A549 treated with ZK216348 at 1 μM for 4 hours (cell line): Measurements from ENCODE around the gene CEBPE. TPM values are rescaled to one million over a fixed set of nuclear protein-coding genes. Genes with fewer than 3 reads are reported as not detected.

Experiments used
- total RNA-seq: library from RNA; stranded (reverse); fragments of 200-300 nt; extraction: Qiagen RNA extraction; gene quantifications from 5 replicates; pipeline ENCODE4 v1.2.3, GENCODE V29; 2022; ENCODE audit warnings: low read depth

Gene CEBPE
- 0.12 TPM in 1 of 5 replicates, not detected in the others for total RNA-seq

GRCh38 chr14:23118506-23119362 is at the start of gene CEBPE:
Gene CEBPE (minus strand): TSS chr14:23119255. CDS start chr14:23119091, 164 bp downstream.

GRCh38 chr14:23104591-23105347 is 14.3 kb downstream of the CEBPE start, which contains the start of gene CIROP:
Gene CIROP (minus strand): TSS chr14:23104989. CDS start chr14:23104920, 69 bp downstream.

GRCh38 chr14:23095196-23096108 is 23.6 kb downstream of the CEBPE start, which contains the start of gene C14orf119:
Gene C14orf119 (plus strand): TSS chr14:23095505. CDS start chr14:23097659, 2,154 bp downstream.

GRCh38 chr14:23094666-23095195 is 24.3 kb downstream of the CEBPE start, which contains the start of gene ACIN1:
Gene ACIN1 (minus strand): TSS chr14:23095136. CDS start chr14:23095112, 24 bp downstream.

Other genes with a start within 250 kb of the CEBPE start
- 47.8 to 93.1 TPM (median 76.8 TPM) in 5 replicates for gene LRP10, start 247.5 kb downstream of the CEBPE start, total RNA-seq
- gene REM2, start 236.0 kb downstream of the CEBPE start, total RNA-seq = 0.26 to 0.67 TPM (median 0.33 TPM) in 5 replicates
- gene RBM23, start 200.1 kb downstream of the CEBPE start, total RNA-seq = 48.9 to 66.4 TPM (median 62.5 TPM) in 5 replicates
- gene PRMT5, start 189.9 kb downstream of the CEBPE start, total RNA-seq = 98.4 to 196 TPM (median 116 TPM) in 5 replicates
- 32.7 to 38.7 TPM (median 37.1 TPM) in 5 replicates for gene HAUS4, start 162.2 kb downstream of the CEBPE start, total RNA-seq
- gene AJUBA, start 136.7 kb downstream of the CEBPE start, total RNA-seq = 33.6 to 42.2 TPM (median 39.4 TPM) in 5 replicates
- 2.7 to 4.4 TPM (median 3.3 TPM) in 5 replicates for gene C14orf93, start 109.1 kb downstream of the CEBPE start, total RNA-seq
- 269 to 342 TPM (median 304 TPM) in 5 replicates for gene PSMB5, start 84.4 kb downstream of the CEBPE start, total RNA-seq
- not detected in 5 replicates for gene PSMB11, start 77.0 kb downstream of the CEBPE start, total RNA-seq
- gene CDH24, start 61.7 kb downstream of the CEBPE start, total RNA-seq = 2.0 to 5.3 TPM (median 5.0 TPM) in 5 replicates
- 101 to 111 TPM (median 107 TPM) in 5 replicates for gene ACIN1, start 24.1 kb downstream of the CEBPE start, total RNA-seq
- 84.6 to 107 TPM (median 101 TPM) in 5 replicates for gene C14orf119, start 23.8 kb downstream of the CEBPE start, total RNA-seq
- not detected in 5 replicates for gene CIROP, start 14.3 kb downstream of the CEBPE start, total RNA-seq
- 0.73 to 1.9 TPM (median 1.4 TPM) in 5 replicates for gene SLC7A8, start 64.4 kb upstream of the CEBPE start, total RNA-seq
- gene RNF212B, start 118.7 kb upstream of the CEBPE start, total RNA-seq = not detected in 5 replicates
- 5.7 to 9.9 TPM (median 9.2 TPM) in 5 replicates for gene HOMEZ, start 166.9 kb upstream of the CEBPE start, total RNA-seq
- gene PPP1R3E, start 183.6 kb upstream of the CEBPE start, total RNA-seq = 3.0 to 5.3 TPM (median 3.6 TPM) in 5 replicates
- gene BCL2L2, start 187.6 kb upstream of the CEBPE start, total RNA-seq = 15.2 to 23.4 TPM (median 20.0 TPM) in 5 replicates
- gene PABPN1, start 202.2 kb upstream of the CEBPE start, total RNA-seq = 138 to 165 TPM (median 160 TPM) in 5 replicates
- 5.4 to 8.1 TPM (median 6.9 TPM) in 5 replicates for gene SLC22A17, start 233.6 kb upstream of the CEBPE start, total RNA-seq
- gene EFS, start 245.9 kb upstream of the CEBPE start, total RNA-seq = not detected in 5 replicates